HS-5 (cell line): ENCODE measurements around the gene ATP1A1.

Experiments used
- DNase-seq: peaks from one replicate; pipeline ENCODE4 v3.0.0-alpha.2; 2012; ENCODE audit warnings: low read depth

The ATP1A1 gene

GRCh38 chr1:116372191-116372590, 853 bp upstream of the ATP1A1 start:
- DNase-seq = no peak

GRCh38 chr1:116373431-116374352, 648 bp downstream of the ATP1A1 start:
- DNase-seq = no peak

GRCh38 chr1:116374353-116375147, 1.5 kb downstream of the ATP1A1 start:
- no peak for DNase-seq

GRCh38 chr1:116375148-116375886, 2.3 kb downstream of the ATP1A1 start:
- DNase-seq = no peak

GRCh38 chr1:116375887-116376728, 3.1 kb downstream of the ATP1A1 start:
- DNase-seq = peak; percentile 82

- no peak for DNase-seq
Measured at GRCh38 chr1:116376729-116377086, 3.7 kb downstream of the ATP1A1 start.

- peak; percentile 77 for DNase-seq
Measured at GRCh38 chr1:116377541-116378529, 4.8 kb downstream of the ATP1A1 start.

- no peak for DNase-seq
Measured at GRCh38 chr1:116379057-116379630, 6.1 kb downstream of the ATP1A1 start.

- DNase-seq = no peak
Measured at GRCh38 chr1:116379674-116380498, 6.8 kb downstream of the ATP1A1 start.

GRCh38 chr1:116380499-116381242, 7.6 kb downstream of the ATP1A1 start:
- no peak for DNase-seq

GRCh38 chr1:116382321-116382720, 9.3 kb downstream of the ATP1A1 start:
- no peak for DNase-seq

GRCh38 chr1:116382857-116383483, 9.9 kb downstream of the ATP1A1 start:
- no peak for DNase-seq

- no peak for DNase-seq
Measured at GRCh38 chr1:116386042-116386441, 13.0 kb downstream of the ATP1A1 start.

- no peak for DNase-seq
Measured at GRCh38 chr1:116387551-116387950, 14.5 kb downstream of the ATP1A1 start.

- no peak for DNase-seq
Measured at GRCh38 chr1:116388122-116388521, 15.1 kb downstream of the ATP1A1 start.

GRCh38 chr1:116389013-116389412, 16.0 kb downstream of the ATP1A1 start:
- no peak for DNase-seq

GRCh38 chr1:116389686-116390085, 16.6 kb downstream of the ATP1A1 start:
- no peak for DNase-seq

- no peak for DNase-seq
Measured at GRCh38 chr1:116390195-116390594, 17.2 kb downstream of the ATP1A1 start.
